CD4-positive, alpha-beta T cell treated with Interleukin-1 beta for 1 hour (primary cell): ENCODE measurements around the gene PTPRQ.

Source experiments
- DNase-seq, 2 donors: peaks; one replicate each; pipeline ENCODE4 v3.0.0-alpha.2; 2020 to 2022

Gene PTPRQ

DNA sequence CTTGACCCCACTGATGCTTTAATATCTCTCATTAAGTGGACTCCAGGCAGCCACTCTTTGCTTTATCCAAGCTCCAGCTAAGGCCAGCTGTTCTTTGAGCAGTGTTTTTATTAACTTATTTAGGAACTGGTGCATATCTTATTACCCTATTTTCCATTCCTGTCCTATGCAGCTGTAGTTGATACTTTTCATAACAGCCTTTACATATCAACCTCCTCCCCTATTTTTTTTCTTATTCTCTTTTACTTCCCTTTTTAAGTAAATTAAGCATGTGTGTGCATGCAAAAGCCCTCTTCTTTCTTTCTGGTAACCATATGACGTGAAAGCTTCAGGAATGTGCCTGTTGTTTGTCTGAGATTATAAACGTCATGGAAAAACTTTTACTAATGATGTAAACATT is 121.2 kb downstream of the PTPRQ start:
- no peak for DNase-seq

DNA sequence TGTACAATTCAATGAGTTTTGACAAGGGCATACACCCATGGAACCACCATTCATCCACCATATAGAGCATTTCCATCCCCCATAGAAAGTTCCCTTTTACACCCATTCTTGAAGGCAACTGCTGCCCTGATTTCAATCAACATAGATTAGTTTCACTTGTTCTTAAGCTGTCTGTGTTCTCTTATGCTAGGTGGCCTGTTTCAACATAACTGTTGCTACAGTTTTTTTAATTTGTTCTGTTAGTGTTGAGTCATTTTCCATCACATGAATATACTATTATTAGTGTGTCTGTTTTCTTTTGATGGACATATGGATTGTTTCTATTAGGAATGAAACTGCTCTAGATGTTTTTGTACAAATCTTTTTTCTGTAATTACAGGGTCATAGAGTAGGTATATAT is 123.4 kb downstream of the PTPRQ start:
- no peak for DNase-seq

DNA sequence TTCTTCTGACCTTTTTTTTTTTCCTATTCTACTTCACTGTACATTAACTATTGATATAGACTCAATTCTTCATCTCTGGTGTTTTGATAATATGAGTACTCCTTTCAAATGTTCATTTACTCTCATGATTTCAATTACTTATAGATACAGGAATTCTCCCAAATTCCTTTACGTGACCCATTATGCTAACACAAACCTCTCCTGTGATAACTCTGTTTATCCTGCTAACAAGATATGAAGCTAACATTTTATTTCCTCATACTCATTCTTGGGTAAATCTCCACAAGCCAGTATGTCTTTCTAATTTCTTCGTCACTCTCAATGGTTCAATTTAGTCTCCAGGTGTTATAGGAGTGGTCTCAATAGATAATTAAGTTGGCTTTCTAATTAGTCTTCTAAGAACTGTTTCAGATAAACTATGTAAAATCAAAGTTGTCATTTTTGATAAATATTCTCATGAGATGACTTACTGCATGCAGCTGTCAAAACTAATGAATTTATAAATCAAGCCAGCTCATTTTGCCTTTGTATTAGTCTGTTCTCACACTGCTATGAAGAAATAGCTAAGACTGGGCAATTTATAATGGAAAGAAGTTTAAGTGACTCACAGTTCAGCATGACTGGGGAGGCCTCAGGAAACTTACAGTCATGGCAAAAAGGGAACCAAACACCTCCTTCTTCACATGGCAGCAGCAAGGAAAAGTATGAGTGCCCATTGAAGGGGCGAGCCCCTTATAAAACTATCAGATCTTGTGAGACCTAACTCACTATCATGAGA is 132.8 kb downstream of the PTPRQ start:
- DNase-seq = no peak

DNA sequence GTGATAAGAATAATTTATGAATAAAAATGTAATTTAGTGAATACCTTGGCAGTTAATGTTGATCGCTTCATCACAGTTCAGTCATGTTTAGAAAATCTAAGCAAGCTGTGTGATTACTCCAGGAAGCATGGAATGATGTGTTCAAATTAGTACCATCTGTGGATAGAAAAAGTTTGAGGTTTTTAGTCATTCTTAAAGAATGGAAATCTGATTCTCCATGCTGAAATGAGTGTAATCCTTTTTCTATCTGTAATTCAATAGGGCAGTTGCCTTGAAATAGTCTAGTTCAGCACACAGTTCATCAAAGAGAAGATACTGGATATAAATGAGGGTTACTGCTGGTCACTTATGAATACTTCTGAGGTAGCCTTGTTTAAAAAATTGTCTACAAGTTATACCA is 136.2 kb downstream of the PTPRQ start:
- DNase-seq = no peak

DNA sequence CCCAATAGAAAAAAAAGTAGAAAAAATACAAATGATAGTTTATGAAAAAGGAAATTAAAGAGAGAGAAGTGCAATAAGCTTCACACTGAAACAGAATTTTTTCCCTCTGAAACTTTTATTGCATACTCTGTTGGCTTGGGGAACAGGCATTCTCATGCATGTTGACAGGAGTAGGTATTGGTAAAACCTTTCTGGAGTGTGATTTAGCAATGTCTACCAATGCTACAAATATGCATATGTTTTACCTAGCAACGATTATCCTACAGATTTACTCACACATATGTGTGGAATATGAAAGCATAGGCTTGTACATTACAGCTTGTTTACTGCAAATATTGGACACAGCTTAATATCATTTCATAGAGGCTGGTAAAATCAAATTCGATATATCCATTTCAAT is 137.7 kb downstream of the PTPRQ start:
- DNase-seq = no peak

DNA sequence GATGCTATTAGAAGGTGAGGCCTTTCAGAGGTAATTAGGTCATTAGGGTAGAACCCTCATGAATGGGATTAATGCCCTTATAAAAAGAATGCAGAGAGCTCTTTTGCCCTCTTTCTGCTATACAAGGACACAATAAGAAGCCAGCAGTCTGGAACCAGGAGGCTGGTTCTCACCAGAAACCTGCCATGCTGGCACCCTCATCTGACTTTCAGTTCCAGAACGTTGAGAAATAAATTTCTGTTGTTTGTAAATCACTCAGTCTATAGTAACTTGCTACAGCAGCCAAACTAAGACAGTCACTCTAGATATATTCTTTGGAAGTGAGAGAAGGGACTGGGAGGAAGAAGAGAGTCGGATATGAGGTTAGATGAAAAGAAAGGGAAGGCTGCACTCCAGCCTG is 138.4 kb downstream of the PTPRQ start:
- DNase-seq = no peak

DNA sequence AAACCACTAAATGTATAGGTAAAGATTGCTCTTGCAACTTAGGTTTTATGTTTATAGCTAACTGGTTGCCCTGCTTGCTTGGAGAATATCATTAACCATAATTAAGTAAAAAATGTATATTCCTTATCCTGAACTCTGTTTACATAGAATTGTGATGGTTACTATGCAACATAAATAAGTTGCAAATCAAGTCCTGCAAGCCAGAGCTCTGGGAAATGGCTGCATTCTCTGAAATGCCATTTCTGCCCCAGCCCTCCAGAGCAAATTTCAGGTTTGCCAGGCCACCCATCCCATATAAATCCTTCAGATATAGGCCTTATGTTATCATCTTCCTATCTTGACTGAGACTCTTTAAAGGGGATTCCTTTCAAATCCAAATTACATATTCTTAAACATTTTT is 145.0 kb downstream of the PTPRQ start:
- DNase-seq = no peak

DNA sequence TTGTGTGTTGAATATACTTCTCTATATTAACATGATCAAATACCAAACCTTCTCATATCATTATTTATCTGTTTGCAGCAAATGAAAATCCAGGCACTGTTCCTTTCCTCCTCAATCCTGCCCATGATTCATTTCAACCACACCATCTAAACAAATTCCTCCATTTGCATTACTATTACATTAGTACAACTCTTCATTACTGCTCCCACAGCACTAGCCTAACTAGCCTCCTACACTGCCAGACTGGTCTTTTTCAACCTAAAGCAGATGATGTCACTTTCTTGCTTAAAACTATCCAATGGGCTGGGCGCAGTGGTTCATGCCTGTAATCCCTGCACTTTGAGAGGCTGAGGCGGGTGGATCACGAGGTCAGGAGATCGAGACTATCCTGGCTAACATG is 146.1 kb downstream of the PTPRQ start:
- no peak for DNase-seq

DNA sequence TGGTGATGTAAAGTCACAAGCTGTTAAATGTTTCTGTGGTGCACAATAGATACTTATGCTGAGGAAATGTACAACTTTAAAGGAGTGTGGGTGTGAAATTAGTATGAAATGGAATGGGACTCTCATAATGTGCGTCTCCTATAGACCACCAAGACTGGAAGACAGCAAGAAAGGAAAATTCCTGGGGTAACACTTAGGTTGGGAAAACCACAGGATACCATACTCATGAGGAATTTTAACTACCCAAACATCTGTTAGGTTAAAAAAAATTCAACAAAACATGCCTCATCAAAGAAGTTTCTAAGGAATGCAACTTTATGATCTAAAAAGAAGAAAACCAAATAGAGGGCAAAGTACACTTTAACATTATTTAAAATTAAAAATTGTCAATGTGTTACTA is 149.7 kb downstream of the PTPRQ start:
- no peak for DNase-seq

DNA sequence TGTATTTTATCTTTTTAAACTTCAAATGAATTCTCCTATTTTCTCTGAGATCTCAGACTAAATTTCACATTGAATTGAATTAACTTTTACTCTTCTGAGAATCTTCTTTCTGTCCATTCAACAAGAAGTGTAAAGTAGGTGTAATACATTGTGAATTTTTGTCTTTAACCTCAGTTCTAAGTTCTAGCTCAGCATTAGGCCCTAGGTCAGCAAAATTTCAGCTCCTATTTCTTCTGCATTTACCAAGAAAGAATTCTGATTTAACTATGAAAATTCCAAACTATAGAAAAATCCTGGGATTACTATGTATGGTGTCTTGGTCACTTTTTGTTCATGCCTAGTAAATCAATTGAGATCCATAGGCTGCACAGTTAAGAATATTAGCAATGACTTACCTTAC is 152.5 kb downstream of the PTPRQ start:
- no peak for DNase-seq

DNA sequence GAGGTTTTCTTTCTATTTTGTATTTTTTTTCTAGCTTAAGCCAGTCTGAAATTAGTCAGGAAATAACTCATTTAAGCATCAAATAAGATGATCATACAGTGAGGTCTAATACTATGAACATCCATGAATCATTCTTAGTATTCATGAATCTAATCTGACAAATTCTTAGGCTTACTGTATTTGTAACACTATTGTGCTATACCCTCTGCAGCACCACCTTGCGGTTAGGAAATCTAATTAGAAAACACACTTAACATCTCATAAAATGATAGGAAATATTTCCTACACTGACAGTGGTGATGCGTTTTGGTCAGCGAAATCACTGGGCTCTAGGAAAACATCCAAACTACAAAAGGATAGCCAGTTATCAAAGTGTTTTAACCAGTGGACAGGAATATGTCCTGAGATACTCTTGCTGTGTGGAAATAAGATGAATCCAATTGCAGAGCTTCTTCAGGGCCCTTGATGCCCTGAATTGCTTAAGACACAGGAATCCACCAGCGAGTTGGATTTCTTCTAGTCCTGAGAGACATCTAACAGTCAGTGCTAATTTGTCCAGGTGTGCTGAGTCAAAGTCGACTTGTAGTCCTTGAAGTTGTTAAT is 154.1 kb downstream of the PTPRQ start:
- no peak for DNase-seq

DNA sequence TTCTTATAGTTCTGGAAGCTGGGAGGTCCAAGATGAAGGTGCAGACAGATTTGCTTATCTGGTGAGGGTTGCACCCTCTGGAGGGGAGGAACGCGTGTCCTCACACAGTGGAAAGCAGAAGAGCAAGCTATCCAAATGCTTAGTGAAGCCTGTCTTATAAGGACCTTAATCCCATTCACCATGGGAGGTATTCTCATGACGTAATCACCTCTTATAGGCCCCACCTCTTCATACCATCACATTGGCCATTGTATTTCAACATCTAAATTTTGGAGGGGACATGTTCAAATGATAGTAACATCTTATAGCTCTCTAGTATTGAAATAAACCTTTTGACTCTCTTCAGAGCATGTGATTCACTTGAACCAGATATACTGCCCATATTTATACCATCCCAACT is 158.4 kb downstream of the PTPRQ start:
- no peak for DNase-seq

DNA sequence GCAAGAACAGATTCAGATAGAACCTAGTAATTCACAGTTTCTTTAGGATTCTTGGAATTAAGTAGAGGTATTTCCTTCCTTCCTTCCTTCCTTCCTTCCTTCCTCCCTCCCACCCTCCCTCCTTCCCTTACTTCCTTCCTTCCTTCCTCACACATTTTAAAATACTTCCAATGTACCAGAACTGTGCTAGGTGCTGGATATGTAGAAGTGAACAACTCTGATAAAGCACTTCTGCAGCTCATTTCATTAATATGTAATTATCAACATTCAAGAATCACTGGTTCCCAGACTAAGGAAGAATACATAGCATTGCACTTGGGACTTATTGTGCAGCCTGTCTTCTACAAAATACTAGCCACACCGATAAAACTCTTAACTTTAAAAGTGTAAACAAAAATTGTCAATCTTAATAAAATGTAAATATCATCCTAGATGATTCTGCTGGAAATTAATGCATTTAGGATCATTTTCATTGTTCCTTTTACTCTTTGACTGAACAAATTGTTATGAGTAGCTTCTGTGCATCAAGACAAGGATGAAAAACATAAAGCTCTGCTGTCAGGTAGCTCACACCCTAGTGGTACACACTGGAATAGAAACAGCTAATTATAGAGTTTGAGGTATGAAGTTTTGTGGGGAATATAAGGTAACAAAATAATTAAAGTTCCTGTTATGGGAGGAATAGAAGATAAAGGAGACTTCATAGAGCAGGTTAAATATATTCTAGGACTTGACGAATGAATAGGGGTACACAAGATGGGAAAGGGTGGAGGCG is 163.5 kb downstream of the PTPRQ start:
- DNase-seq = no peak

DNA sequence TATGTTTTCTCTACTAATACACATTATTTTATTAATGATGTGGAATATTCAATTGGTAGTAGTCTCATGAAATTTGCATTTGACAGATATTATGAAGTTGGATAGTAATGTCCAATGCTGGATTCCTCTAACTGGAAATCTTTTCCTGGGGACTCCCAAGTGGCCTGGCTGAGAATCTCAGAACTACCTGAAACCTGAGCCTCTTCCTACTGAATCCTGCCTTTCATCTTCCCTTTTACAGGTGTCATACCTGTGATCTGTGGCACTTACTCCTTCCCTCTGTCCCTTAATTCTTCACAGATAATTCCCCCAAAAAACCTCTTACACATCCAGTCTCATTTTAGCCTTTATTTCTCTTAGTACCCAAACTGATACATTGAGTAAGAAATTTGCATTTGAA is 173.7 kb downstream of the PTPRQ start:
- no peak for DNase-seq

DNA sequence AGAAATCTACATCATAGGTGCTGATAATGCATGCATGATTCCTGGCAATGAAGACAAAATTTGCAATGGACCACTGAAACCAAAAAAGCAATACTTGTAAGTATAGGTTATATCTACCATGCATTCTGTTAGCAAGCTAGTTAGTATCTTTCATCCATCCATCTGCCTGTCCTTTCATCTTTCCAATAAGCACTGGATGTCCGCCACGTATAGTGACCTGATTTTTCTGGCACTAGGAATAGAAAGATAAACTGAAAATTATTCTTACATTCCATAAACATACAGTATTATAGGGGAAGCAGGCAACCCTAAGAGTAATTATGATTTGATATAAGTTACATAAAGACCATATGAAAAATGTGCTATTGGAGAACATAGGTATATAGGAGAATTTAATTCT is 176.2 kb downstream of the PTPRQ start:
- no peak for DNase-seq

DNA sequence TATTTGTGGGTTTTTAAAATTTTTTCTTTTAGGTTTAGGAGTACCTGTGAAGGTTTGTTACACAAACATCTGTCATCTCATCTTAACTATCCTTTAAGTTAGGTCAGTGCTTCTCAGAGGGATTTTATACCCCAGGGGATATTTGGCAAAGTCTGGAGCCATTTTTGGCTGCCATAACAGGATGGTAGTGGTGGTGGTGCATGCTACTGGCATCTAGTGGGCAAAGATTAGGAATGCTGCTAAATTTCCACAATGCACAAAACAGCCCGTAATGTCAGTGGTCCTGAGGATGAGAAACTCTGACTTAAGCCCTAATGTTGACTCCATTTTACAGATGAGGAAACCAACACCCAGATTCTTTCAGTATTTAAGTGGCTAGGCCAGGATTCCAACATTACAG is 178.2 kb downstream of the PTPRQ start:
- no peak for DNase-seq

DNA sequence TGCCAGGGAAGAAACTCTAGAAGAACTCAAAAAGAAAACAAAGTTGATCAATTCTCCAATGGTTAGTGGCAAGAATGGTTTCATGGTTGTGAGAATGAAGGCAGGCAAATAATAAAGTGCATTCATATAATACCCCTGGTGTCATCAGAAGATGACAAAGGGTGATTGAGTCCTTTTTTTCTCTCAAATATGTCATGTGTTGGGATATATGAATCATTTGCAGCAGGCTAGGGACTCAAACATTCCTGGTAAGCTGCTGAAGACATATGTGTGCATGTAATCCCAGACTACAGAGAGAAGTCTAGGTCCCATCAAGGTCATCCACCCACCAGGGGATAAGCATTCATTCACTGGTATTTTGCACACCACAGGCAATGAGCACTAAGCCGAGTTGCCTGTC is 181.0 kb downstream of the PTPRQ start:
- DNase-seq = no peak

DNA sequence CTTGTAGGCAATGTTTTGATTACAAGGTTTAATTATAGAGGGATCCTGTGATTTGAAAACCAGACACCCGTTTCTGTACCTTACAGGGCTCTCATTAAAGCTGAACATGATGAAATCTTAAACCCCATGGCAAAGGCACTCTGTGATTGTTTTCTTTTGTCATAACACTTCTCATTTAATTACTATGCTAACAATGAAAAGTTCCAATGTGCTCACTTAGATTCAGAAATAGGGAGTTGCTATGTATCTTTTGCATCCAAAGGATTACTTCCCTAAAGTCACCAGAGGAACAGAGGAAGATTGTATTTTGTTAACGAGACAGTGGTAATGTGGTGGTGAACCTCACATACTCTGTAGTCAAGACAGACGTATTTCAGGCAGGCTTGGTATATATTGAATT is 181.9 kb downstream of the PTPRQ start:
- no peak for DNase-seq

DNA sequence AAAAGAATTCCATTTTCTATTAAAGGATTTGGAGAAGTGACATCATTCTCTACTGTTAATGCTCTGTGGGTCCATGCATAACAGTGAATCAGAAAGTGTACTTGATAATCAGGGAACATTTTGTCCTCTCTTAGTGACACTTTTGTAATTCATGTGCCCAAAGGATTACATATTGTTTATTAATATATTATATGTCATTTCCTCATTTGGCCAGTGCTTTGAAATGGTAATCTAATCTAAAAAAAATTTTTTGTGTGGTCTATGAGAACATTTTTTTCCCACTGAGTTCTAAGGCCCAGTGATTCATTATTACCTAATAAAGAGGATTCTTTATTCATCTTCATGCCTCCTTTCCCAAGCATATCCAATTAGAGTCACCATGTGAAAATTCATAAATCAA is 183.7 kb downstream of the PTPRQ start:
- no peak for DNase-seq

DNA sequence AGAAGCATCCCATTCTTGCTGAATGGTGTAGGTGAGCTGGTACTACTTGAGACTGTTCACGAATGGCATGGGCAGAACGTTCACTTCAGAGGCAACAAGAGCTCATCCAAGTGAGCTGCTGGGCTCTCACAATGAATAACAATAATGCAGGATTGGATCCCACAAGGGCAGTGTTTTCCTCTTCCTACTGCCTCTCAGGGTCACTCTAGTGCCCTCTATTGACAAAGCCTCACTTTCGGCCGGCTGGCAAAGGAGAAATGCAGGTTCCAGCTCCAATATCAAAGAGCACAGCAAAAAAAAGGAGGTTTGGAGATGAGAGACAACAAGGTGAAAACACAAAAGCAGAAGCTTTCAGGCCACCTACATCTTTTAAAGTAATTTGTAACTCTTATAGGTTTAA is 188.8 kb downstream of the PTPRQ start:
- DNase-seq = no peak

DNA sequence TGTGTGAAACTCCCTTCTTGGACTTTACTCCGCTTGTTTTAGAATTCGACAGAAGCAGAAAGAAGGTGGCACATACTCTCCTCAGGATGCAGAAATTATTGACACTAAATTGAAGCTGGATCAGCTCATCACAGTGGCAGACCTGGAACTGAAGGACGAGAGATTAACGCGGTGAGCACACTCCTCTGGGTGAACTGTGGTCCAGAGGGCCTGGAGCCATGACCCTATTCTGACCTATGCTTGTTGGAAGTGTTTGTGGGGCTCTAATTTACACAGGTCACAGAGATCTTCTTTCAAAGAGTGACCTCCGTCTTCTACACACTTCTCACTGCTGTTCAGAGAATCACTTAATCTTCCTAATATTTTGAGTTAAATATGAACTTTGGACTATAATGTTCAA is 190.9 kb downstream of the PTPRQ start:
- DNase-seq = no peak

DNA sequence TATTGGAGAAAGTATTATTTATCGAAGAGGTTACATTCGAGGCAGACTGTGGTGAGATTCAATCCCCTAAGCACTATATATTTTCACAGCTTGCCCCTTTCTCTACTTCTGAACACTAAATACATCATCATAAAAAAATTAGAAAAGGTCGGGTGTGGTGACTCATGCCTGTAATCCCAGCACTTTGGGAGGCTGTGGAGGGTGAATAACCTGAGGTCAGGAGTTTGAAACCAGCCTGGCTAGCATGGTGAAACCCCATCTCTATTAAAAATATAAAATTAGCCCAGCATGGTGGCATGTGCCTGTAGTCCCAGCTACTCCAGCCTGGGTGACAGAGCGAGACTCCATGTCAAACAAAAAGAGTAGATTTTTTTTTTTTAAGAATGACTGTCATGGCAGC is 192.8 kb downstream of the PTPRQ start:
- DNase-seq = no peak

DNA sequence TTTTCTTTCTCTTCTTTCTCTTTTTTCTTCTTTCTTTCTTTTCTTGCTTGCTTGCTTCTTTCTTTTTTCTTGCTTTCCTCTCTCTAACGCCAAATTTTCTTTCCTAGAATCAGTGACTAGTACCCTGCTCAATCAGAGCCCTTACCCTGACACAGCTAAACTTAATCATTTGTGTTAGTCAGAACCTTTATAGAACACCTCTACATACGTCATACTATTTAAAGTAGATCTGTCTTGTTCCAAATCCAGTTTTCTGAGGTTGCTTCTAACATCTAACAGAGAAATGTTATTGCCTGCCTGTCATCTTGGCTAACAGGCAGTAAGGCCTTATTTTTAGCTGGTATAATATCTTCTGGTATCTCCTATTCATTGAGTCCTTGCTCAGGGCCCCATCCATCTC is 197.9 kb downstream of the PTPRQ start:
- DNase-seq = no peak

DNA sequence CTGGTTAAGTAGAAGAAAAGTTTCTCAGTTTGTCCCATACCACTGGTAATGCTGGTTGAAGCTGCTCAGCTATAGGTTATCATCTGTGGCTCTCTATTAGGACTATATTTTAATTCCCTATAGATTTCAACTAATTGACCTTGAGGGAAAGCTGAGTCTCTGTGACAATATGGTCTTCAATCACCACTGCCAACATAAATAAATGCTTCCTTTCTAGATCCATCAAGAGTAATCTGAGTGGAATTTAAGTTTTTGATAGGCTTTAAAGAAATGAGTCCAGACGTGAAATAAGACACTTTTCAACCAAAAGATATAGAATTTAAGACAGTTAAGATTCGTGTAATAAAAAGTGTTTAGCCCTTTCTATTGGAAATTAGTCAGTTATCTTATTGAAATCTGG is 199.9 kb downstream of the PTPRQ start:
- DNase-seq = no peak
